SU-DHL-6 (cell line): ENCODE data around the gene KCNB1.

ENCODE experiments used
- H2AFZ ChIP-seq: fragments of 200-600 bp; sonication (generic); 2 replicates; pipeline ENCODE4 v1.6.1; 2014; ENCODE audit warnings: low read depth, mild to moderate bottlenecking, moderate library complexity, mixed read lengths, antibody characterized with exemption, low read length; ENCODE audit not compliant: severe bottlenecking
- H3F3A ChIP-seq: fragments of 200-600 bp; shearing (Covaris generic); 2 replicates; pipeline ENCODE4 v1.6.0; 2016; ENCODE audit warnings: antibody characterized with exemption, mild to moderate bottlenecking; ENCODE audit not compliant: insufficient read depth
- H3K27ac ChIP-seq: fragments of 200-600 bp; sonication (generic); 2 replicates; pipeline ENCODE4 v1.5.1; 2016; ENCODE audit warnings: low read depth, mild to moderate bottlenecking, low read length, moderate library complexity, mixed read lengths
- H3K27me3 ChIP-seq: fragments of 200-600 bp; sonication (generic), shearing (Covaris generic); 2 replicates; pipeline ENCODE4 v1.6.0; 2014; ENCODE audit warnings: mild to moderate bottlenecking, low read length
- H3K36me3 ChIP-seq: fragments of 200-600 bp; sonication (generic); 2 replicates; pipeline ENCODE4 v1.6.1; 2014; ENCODE audit warnings: mild to moderate bottlenecking, low read length, mixed read lengths
- H3K4me2 ChIP-seq: fragments of 300-600, 200-600 bp; shearing (Covaris generic), sonication (generic); 2 replicates; pipeline ENCODE4 v1.6.0; 2014; ENCODE audit warnings: low read length, low read depth, mild to moderate bottlenecking; ENCODE audit not compliant: poor library complexity, severe bottlenecking
- H3K4me3 ChIP-seq: fragments of 200-600 bp; sonication (generic); 2 replicates; pipeline ENCODE4 v1.5.1; 2014; ENCODE audit warnings: antibody characterized with exemption, low read length, mild to moderate bottlenecking, mixed read lengths; ENCODE audit not compliant: insufficient read depth, poor library complexity, severe bottlenecking
- H3K79me2 ChIP-seq: fragments of 200-600 bp; sonication (generic); 2 replicates; pipeline ENCODE4 v1.6.1; 2014; ENCODE audit warnings: mild to moderate bottlenecking, low read length, moderate library complexity; ENCODE audit not compliant: insufficient read depth
- H3K9ac ChIP-seq: fragments of 200-600 bp; sonication (generic); 2 replicates; pipeline ENCODE4 v1.7.0; 2014; ENCODE audit warnings: mild to moderate bottlenecking, low read length
- H3K9me2 ChIP-seq: fragments of 200-600 bp; sonication (generic); replicated peaks from 2 replicates; pipeline ENCODE4 v1.6.1; 2014; ENCODE audit warnings: low read length; ENCODE audit not compliant: insufficient read depth
- H3K9me3 ChIP-seq: fragments of 200-600 bp; sonication (generic); 2 replicates; pipeline ENCODE4 v1.6.1; 2014; ENCODE audit warnings: low read length, mixed read lengths; ENCODE audit not compliant: insufficient read depth
- H4K20me1 ChIP-seq: fragments of 200-600 bp; sonication (generic); 2 replicates; pipeline ENCODE4 v1.6.1; 2014; ENCODE audit warnings: low read depth, mild to moderate bottlenecking, antibody characterized with exemption, low read length, moderate library complexity, mixed read lengths
- EZH2phosphoT487 ChIP-seq: fragments of 200-600 bp; sonication (generic), shearing (Covaris generic); conservative IDR thresholded peaks from 2 replicates; pipeline ENCODE4 v1.6.1; 2018; ENCODE audit warnings: mild to moderate bottlenecking, antibody characterized with exemption, low read length, moderate library complexity, mixed read lengths
- TF ChIP-seq, protein P1 (sequence below): fragments of 200-600 bp; sonication (generic); IDR thresholded peaks from one replicate; pipeline ENCODE4 v1.5.1; 2017; ENCODE audit warnings: antibody characterized with exemption, mild to moderate bottlenecking, low read length, moderate library complexity; ENCODE audit not compliant: insufficient read depth, poor library complexity, severe bottlenecking

The KCNB1 gene

DNA sequence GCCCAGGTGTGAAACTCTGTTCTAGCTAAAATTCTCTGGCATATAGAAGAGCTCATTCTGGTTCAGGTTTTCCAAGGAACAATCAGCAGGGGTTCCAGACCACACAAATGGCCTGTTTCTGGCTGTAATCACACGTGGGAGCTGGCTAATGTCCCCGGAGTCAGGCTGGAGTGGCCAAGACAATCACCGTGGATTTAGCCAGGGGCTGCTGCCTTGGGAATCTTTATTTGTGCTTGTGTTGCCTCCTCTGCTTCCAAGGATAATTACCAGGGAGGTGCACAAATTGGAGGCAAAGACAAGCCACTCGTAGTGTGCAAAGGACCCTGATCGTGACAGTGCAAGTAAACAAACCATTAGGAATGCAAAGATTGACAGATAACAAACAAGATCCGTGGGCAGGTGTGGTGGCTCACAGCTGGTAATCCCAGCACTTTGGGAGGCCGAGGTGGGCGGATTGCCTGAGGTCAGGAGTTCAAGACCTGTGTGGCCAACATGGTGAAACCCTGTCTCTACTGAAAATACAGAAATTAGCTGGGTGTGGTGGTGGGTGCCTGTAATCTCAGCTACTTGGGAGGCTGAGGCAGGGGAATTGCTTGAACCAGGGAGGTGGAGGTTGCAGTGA is 77.3 kb downstream of the KCNB1 start:
- TF ChIP-seq EZH2phosphoT487 = no peak
- TF ChIP-seq, protein P1, sequence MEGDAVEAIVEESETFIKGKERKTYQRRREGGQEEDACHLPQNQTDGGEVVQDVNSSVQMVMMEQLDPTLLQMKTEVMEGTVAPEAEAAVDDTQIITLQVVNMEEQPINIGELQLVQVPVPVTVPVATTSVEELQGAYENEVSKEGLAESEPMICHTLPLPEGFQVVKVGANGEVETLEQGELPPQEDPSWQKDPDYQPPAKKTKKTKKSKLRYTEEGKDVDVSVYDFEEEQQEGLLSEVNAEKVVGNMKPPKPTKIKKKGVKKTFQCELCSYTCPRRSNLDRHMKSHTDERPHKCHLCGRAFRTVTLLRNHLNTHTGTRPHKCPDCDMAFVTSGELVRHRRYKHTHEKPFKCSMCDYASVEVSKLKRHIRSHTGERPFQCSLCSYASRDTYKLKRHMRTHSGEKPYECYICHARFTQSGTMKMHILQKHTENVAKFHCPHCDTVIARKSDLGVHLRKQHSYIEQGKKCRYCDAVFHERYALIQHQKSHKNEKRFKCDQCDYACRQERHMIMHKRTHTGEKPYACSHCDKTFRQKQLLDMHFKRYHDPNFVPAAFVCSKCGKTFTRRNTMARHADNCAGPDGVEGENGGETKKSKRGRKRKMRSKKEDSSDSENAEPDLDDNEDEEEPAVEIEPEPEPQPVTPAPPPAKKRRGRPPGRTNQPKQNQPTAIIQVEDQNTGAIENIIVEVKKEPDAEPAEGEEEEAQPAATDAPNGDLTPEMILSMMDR = no peak
- Histone ChIP-seq H3K27me3 (no peaks in the 10 kb centered on the region), H3K4me2 (no peak overlapping the region), H3K9ac (no peak overlapping the region), H3K79me2 (no peaks in the 10 kb centered on the region), H3K36me3 (no peaks in the 10 kb centered on the region), H2AFZ (no peak overlapping the region), H3K27ac (no peak overlapping the region), H3K4me3 (no peak overlapping the region), H3K9me3 (no peaks in the 10 kb centered on the region), H4K20me1 (no peaks in the 10 kb centered on the region), H3F3A (no peaks in the 10 kb centered on the region), H3K9me2 (no peaks in the 10 kb centered on the region)

DNA sequence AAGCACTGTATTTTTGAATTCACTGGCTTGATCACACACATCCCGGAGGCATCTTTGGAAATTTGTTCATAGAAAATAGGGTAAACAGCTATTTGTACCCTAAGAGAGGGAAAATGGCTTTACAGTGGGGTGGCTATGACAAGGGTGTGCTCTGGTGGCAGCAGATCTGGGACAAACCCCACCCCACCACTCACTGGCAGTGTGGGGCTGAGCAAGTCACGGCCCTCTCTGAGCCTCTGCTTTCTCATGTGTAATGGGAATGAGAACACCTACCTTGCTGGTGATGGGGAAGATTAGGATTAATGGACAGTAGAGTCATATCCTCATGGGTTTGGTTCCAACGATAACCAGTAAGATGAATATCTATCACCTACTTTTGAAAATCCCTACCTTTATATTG is 78.0 kb downstream of the KCNB1 start:
- Histone ChIP-seq H3F3A (no peaks in the 10 kb centered on the region), H3K36me3 (no peaks in the 10 kb centered on the region), H3K27me3 (no peaks in the 10 kb centered on the region), H3K9ac (no peak overlapping the region), H3K27ac (no peak overlapping the region), H3K79me2 (no peaks in the 10 kb centered on the region), H3K4me2 (no peak overlapping the region), H3K9me3 (no peaks in the 10 kb centered on the region), H3K9me2 (no peaks in the 10 kb centered on the region), H2AFZ (no peak overlapping the region), H3K4me3 (no peak overlapping the region), H4K20me1 (no peaks in the 10 kb centered on the region)
- no peak for TF ChIP-seq EZH2phosphoT487
- TF ChIP-seq, protein P1 = no peak

DNA sequence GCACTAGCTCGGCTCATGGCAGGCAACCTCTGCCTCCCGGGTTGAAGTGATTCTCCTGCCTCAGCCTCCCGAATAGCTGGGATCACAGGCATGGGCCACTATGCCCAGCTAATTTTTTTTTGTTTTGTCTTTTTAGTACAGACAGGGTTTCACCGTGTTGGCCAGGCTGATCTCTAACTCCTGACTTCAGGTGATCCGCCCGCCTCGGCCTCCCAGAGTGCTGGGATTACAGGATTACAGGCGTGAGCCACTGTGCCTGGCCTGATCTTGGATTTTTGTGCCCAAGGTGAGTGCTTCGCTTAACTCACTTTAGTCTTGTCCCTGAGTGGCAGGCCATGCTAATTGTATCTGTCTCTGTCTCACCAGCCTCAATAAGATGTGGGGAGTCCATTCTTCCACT is 78.6 kb downstream of the KCNB1 start:
- no peaks in the 10 kb centered on the region for H3K27me3 ChIP-seq
- H3K27ac ChIP-seq = no peak overlapping the region
- H4K20me1 ChIP-seq = no peaks in the 10 kb centered on the region
- no peaks in the 10 kb centered on the region for H3K9me2 ChIP-seq
- H3K4me2 ChIP-seq = no peak overlapping the region
- H3K79me2 ChIP-seq = no peaks in the 10 kb centered on the region
- H3K9ac ChIP-seq = no peak overlapping the region
- no peak overlapping the region for H3K4me3 ChIP-seq
- no peaks in the 10 kb centered on the region for H3K36me3 ChIP-seq
- no peaks in the 10 kb centered on the region for H3K9me3 ChIP-seq
- H3F3A ChIP-seq = no peaks in the 10 kb centered on the region
- no peak overlapping the region for H2AFZ ChIP-seq
- TF ChIP-seq, protein P1 = no peak
- TF ChIP-seq EZH2phosphoT487 = no peak
